Thyroid gland (tissue), 4 donors: ENCODE measurements around the gene ERBB2. TPM values are rescaled to one million over a fixed set of nuclear protein-coding genes. Genes with fewer than 3 reads are reported as not detected.

Source experiments
- DNase-seq, 2 donors: peaks; one replicate each; pipeline ENCODE4 v3.0.0-alpha.2; 2019
- H3K27ac ChIP-seq, 3 donors: fragments of 200-600 bp; sonication (generic); 1 replicate in 2 of 3; 2 replicates in 1 of 3; pipeline ENCODE4 v1.5.1; 2016 to 2019; ENCODE audit warnings: mild to moderate bottlenecking in 1 of 3, moderate library complexity in 1 of 3
- H3K27me3 ChIP-seq: fragments of 200-600 bp; sonication (generic); one replicate; pipeline ENCODE4 v1.5.1; 2019
- H3K36me3 ChIP-seq, 2 donors: fragments of 200-600 bp; sonication (generic); one replicate each; pipeline ENCODE4 v1.5.1; 2016 to 2019
- H3K4me1 ChIP-seq, 2 donors: fragments of 200-600 bp; sonication (generic); one replicate each; pipeline ENCODE4 v1.5.1; 2017 to 2019
- H3K4me3 ChIP-seq, 3 donors: fragments of 200-600 bp; sonication (generic); replicated peaks in 1 of 3; 1 replicate in 2 of 3; 2 replicates in 1 of 3; pipeline ENCODE4 v1.5.1; 2016; ENCODE audit warnings: mild to moderate bottlenecking in 1 of 3
- H3K9me3 ChIP-seq: fragments of 200-600 bp; sonication (generic); one replicate; pipeline ENCODE4 v1.5.1; 2017
- POLR2A ChIP-seq, 2 donors: fragments of 450-650 bp; IDR thresholded peaks; one replicate each; pipeline ENCODE4 v1.6.1; 2017; ENCODE audit warnings: antibody characterized with exemption in 2 of 2, mild to moderate bottlenecking in 2 of 2, moderate library complexity in 1 of 2
- WGBS, 2 donors: methylation state at CpG; one replicate each; pipeline ENCODE4 v1.1.5; 2017; 5-methylcytosine and 5-hydroxymethylcytosine counted together
- intact Hi-C: fragments of 100-400 bp; cut with DNase I; formaldehyde crosslinking; loops from one replicate; pipeline ENCODE4 v1.15.1; 2023
- total RNA-seq, 4 donors: library from RNA; depleted of rRNA; stranded (reverse); fragments of >200 nt; gene quantifications; one replicate each; pipeline ENCODE4 v1.2.3, GENCODE V29; 2016
- TF ChIP-seq, protein P1 (sequence below), 6 experiments: fragments of 200-600 bp in 3 of 6; fragments of 450-650 bp in 3 of 6; sonication (generic) in 3 of 6; IDR thresholded peaks; one replicate each; pipeline ENCODE4 v1.5.1; 2016 to 2019; ENCODE audit warnings: antibody characterized with exemption in 6 of 6, mild to moderate bottlenecking in 2 of 6, inconsistent platforms in 1 of 6, moderate library complexity in 1 of 6

The ERBB2 gene
- total RNA-seq, 4 donors from 2014 or later = 74.3 to 170 (median 139) TPM

DNA sequence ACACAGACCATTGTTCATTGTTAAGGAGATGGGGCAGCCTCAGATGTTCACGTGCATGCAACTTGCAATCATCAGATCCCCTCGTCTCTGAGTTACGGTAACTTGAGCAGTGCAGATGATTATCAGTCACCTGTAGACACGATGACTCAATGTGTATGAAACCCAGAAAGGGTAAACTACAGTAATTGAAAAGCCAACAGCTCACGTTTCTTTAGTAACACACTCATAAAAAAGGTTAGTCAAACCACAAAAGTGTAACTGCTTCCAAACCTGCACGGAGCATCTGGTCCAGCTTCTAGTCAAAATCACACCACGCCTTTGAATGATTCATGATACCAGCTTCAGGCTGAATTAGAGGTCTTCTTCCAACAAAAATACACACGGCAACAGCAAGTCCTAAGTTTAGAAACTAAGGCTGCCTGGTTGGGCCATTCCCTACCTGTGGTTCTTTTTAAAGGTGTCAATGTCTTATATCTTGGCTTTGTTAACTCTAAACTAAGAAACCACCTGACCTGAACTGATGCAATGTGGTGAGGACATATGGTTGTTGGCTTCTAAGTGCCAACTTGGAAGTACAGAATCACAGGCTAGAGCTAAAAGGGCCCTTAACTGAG lies 70.2 kb downstream of the ERBB2 start:
- no peaks in the 10 kb centered on the region for H3K27me3 ChIP-seq
- WGBS, 2 donors = 63 to 71% methylated on average over 8 of the region's 8 CpGs
- no peaks in the 10 kb centered on the region for H3K4me1 ChIP-seq

DNA sequence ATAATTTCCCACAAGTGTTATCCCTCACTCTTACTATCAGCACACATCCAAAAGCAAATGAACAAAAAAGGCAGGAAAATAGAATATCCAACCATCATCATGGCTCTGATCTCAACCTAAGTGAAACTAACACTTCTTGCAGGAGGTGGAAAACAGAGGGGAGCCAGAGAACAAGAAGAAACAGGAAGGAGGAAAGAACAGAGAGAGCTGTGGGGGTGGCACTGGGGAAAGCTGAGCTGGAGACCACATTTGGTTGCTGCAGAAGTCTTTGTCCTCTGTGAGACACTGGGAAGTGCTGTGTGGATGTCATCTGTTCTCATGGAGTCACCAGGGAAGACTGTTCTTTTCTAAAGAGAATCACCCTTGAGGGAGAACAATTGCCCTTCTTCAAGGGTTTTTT lies 72.6 kb downstream of the ERBB2 start:
- TF ChIP-seq, protein P1, sequence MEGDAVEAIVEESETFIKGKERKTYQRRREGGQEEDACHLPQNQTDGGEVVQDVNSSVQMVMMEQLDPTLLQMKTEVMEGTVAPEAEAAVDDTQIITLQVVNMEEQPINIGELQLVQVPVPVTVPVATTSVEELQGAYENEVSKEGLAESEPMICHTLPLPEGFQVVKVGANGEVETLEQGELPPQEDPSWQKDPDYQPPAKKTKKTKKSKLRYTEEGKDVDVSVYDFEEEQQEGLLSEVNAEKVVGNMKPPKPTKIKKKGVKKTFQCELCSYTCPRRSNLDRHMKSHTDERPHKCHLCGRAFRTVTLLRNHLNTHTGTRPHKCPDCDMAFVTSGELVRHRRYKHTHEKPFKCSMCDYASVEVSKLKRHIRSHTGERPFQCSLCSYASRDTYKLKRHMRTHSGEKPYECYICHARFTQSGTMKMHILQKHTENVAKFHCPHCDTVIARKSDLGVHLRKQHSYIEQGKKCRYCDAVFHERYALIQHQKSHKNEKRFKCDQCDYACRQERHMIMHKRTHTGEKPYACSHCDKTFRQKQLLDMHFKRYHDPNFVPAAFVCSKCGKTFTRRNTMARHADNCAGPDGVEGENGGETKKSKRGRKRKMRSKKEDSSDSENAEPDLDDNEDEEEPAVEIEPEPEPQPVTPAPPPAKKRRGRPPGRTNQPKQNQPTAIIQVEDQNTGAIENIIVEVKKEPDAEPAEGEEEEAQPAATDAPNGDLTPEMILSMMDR (IDR thresholded peaks at IDR 0.05) = no peak
- TF ChIP-seq POLR2A (IDR thresholded peaks at IDR 0.05) = no peak
- no peak overlapping the region for H3K27ac ChIP-seq
- H3K4me1 ChIP-seq = no peaks in the 10 kb centered on the region
- intact Hi-C loops = no loop called here
- H3K4me3 ChIP-seq = no peak overlapping the region
- H3K9me3 ChIP-seq = no peaks in the 10 kb centered on the region
- no peaks in the 10 kb centered on the region for H3K36me3 ChIP-seq
- DNase-seq = no peak
- H3K27me3 ChIP-seq = no peaks in the 10 kb centered on the region

More for the DNA sequence above, 70.2 kb downstream of the ERBB2 start:
- Histone ChIP-seq H3K4me3 (no peak overlapping the region), H3K9me3 (no peaks in the 10 kb centered on the region), H3K36me3 (no peaks in the 10 kb centered on the region), H3K27ac (no peak overlapping the region)
- intact Hi-C loops = no loop called here
- no peak for TF ChIP-seq POLR2A (IDR thresholded peaks at IDR 0.05)
- TF ChIP-seq, protein P1 (IDR thresholded peaks at IDR 0.05) = no peak
- no peak for DNase-seq

DNA sequence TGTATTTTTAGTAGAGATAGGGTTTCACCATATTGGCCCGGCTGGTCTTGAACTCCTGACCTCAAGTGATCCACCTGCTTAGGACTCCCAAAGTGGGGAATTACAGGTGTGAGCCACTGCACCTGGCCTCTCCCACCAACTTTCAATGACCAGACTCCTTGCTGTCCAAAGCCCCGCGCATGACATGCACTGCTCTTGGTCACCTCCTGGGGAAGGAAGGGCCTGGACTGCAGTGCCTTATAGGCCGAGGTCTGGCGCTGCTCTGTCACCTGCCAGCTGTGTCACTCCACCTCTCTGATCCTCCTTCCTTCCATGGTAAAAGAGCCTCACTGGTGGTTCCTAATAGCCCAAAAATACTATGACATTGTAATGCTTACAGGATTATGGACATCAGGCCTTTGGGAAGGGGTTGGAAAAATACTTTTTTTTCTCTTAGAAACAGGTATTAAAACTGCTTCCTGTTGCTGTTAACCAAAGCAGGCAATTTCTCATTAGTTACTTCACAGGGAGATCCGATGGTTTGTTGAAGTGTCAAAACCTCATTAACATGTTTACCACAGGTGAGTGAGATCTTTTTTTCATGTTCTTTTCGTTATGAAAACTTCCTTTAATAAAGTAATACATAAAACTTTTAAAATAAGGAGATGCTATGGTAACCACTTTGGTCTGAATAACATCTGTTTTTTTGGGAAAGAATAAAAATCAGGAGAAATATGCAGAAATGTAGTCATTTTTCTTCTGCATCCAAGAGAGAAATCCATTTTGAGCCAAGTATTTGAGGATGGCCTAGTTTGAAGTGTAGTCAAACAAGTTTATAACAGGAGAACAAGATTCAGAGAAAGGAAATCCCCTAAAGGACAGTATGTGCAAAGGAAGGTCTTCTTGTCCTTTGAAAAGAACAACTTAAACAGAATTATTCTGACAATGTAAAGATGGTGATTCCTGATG lies 73.4 kb downstream of the ERBB2 start:
- Histone ChIP-seq H3K4me3 (no peak overlapping the region), H3K36me3 (no peaks in the 10 kb centered on the region), H3K9me3 (no peaks in the 10 kb centered on the region), H3K27me3 (no peaks in the 10 kb centered on the region), H3K4me1 (no peaks in the 10 kb centered on the region), H3K27ac (no peak overlapping the region)
- intact Hi-C loops = no loop called here
- no peak for DNase-seq
- 84 to 90% methylated on average over 7 of the region's 7 CpGs for WGBS, 2 donors
- no peak for TF ChIP-seq POLR2A (IDR thresholded peaks at IDR 0.05)
- TF ChIP-seq, protein P1 (IDR thresholded peaks at IDR 0.05) = no peak

DNA sequence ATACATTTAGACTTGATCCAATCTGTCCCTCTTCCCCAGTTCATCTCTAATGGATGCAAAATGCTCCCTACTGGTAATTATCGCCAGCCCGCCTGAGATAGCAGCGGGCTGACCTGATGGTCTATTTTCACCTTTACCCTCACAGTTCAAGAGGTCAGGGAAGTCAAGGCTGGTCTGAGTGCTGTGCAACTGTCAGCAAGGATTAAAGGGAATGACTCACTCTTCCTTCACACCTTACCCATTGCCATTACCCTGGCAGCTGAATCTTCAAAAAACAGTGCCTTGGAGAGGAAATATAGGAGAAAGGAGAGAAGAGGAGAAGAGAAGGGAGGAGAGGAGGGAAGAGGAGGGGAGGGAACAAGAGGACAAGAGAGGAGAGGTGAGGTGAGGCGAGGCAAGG lies 74.2 kb downstream of the ERBB2 start:
- H3K27ac ChIP-seq = no peak overlapping the region
- no peaks in the 10 kb centered on the region for H3K27me3 ChIP-seq
- H3K36me3 ChIP-seq = no peaks in the 10 kb centered on the region
- no peaks in the 10 kb centered on the region for H3K9me3 ChIP-seq
- H3K4me1 ChIP-seq = no peaks in the 10 kb centered on the region
- DNase-seq = no peak
- WGBS, 2 donors = 84 to 89% methylated on average over 4 of the region's 4 CpGs
- intact Hi-C loops = no loop called here
- H3K4me3 ChIP-seq = no peak overlapping the region
- TF ChIP-seq, protein P1 (IDR thresholded peaks at IDR 0.05) = no peak
- TF ChIP-seq POLR2A (IDR thresholded peaks at IDR 0.05) = no peak

DNA sequence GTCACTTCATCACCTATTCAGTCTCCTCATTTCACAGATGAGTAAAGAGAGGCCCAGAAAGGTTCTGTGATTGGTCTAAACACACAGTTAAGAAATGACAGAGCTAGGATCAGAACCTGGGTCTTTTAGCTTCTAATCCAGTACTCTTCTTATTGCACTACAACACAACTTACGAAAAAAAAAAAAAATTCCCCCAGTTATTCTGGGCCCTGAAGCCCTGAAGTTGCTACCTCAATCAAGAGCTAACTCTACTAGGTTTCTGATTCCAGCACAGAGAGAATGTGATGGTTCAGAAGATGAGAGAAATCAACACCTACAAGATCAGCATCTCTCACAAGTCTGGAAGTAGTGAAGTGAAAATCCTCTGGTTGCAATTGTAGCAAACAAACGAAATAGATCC lies 75.2 kb downstream of the ERBB2 start:
- WGBS, 2 donors = 90 to 91% methylated on average over 2 of the region's 2 CpGs
- intact Hi-C loops = no loop called here
- TF ChIP-seq, protein P1 (IDR thresholded peaks at IDR 0.05) = no peak
- Histone ChIP-seq H3K27ac (no peak overlapping the region), H3K9me3 (no peaks in the 10 kb centered on the region), H3K36me3 (no peaks in the 10 kb centered on the region), H3K27me3 (no peaks in the 10 kb centered on the region), H3K4me1 (no peaks in the 10 kb centered on the region), H3K4me3 (no peak overlapping the region)
- no peak for DNase-seq
